ENCODE data around the gene LIMA1.
"Not testable (repeated sequence)": the region's sequence is repeated elsewhere in the genome, so short reads cannot be mapped to it uniquely, and the experiment has no call there.

LIMA1 gene

DNA sequence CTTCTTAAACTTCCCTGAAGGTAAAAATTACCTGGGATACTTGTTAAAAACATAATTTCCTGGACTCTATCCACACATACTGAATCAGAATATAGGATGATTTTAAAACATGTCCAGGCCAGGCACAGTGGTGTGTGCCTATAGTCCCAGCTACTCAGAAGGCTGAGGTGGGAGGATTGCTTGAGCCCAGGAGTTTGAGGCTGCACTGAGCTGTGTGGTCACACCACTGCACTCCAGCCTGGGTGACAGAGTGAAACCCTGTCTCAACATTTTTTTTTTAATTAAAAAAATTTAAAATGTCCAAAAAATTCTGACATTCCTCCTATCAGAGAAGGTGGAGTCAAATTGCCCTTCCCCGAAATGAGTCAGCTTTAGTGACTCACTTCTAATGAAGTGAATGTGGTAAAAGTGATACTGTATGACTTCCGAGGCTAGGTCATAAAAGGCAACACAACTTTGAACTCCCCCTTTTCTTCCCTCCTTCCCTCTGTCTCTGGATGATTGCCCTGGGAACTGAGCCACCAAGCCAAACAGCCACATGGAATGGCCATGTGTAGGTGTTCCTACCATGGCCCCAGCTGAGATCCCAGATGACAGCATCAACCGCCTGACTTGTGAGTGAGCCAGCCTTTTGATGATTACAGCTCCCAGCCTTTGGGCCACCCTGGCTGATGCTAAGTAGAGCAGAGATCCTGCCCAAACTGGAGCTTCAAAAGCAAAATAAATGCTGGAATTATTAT is 36.3 kb downstream of the LIMA1 start:
- peak; percentile 54 for DNase-seq

DNA sequence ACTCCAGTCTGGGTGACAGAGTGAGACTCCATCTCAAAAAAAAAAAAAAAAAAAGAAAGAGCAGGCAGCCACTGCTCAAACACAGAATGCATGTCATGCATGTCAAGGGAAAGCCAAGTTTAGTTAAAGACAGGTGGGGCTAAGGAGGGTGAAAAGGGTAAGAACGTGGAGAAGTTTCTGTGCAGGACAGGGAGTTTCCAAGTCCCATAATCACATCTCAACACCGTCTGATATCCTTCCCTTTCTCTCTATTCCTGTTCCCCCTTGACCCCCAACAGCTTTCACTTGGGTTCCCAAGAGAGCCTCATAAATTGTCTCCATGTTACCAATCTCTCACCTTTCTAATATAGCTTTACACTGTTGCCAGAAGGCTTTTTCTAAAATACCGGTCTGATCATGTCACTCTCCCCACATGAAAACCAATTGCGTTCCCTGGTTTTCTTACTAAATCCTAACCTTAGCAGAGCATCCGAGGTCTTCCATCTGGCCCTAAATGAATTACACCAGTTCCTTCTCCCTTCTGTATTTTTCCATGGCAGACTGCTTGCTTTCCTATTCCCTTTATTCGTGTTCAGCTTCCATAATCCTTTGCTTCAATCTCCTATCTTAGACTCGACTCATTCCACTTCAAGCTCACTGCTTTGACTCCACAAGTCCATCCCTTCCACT is 37.0 kb downstream of the LIMA1 start:
- no peak for DNase-seq

DNA sequence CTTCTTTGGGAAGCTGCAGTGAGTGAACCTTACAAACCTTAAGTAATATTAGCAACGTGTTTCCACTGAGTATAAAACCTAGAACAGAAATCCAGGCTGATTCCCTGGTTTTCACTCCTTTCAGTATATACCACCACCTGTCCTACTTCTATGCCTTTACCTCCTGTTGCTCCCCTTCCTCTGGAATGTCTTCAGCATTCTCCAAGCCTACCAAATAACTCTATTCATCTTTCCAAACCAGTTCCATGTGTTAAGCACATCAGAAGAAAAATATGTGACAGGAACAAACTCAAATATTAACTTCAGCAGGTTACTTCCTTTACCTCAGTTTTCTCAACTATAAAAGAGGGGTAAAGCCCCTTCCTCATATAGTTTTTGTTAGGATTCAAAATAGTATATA is 39.8 kb downstream of the LIMA1 start:
- DNase-seq, result no peak

DNA sequence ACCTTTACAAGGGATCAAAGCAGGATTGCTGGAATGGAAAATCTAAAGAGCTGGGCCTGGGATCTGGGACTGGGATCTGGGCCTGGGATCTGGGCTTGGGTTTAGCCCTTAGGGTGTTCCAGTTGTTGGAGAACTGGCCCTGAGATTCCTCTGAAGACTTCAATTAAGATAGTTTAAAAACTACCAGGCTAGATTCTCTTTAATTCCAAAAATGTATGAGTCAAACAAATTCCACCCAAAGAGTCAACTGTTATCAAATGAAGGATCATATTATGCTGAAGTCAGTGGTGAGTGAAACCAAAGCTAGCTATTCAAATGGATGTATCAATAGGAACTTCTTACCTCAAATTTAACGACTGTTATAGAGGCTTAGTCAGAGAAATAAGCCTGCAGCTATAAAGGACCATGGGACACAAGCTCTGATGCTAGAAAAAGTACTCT is 40.5 kb downstream of the LIMA1 start:
- DNase-seq, result no peak

DNA sequence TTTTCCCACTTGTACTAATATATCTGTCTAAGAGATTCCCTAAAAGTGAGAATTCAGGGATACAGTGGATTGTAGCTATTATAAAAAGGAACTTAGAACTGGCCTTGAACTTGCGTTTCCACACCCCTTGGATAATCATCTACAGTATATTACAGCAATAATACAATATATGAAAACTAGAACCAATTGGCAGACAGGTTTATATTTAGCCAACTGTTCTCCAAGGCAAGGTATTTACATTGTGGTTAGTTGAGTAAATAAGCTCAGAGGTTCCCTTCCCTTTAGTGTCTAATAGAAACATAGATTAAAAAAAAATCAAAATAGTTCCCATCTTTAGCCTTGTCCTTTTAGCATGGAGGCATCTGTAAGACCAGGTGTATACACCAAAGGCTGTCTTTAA is 42.1 kb downstream of the LIMA1 start:
- no peak for DNase-seq

DNA sequence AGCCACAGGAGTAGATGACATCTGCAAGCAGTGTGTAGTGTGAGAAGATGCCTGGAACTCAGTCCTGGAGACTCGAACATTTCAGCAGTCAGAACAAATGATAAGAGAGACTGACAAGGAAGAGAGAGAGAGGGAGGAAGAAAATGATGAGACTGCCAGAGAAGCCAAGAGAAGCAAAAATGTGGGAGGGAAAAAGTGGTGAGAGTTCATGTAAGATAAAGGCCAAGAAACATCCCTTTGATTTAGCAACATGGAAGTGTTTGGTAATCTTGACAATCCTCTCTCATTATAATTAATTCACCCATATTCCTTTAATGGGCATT is 42.6 kb downstream of the LIMA1 start:
- no peak for DNase-seq

DNA sequence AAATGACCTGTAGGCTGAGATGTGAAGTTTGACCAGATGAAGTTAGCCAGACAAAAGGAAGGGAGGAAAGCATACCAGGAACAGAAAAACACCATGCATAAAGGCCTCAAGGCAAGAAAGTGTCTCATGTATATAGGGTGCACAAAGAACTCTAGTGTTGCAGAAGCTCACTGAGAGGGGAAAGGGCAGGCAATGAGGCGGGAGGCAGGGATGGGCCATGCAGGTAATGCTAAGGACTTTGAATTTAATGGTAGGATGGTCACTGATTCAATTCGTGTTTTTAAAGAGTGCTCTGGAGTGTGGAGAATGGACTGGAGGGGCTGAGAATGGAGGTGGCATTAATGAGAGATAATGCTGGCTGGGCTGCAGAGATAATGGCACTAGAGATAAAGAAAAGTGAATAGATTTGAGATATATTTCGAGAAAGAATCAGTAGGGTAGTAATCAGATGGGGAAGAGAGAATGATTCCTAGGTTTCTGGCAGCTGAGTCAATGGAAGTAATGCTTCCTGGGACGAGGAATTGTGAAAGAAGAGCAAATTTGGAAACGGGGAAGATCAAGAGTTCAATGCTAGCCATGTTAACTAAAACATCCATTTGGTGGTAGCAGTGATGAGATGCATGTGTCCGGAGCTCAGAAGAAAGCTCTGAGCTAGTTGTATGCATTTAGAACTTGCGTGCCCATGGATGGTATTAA is 43.1 kb downstream of the LIMA1 start:
- no peak for DNase-seq

DNA sequence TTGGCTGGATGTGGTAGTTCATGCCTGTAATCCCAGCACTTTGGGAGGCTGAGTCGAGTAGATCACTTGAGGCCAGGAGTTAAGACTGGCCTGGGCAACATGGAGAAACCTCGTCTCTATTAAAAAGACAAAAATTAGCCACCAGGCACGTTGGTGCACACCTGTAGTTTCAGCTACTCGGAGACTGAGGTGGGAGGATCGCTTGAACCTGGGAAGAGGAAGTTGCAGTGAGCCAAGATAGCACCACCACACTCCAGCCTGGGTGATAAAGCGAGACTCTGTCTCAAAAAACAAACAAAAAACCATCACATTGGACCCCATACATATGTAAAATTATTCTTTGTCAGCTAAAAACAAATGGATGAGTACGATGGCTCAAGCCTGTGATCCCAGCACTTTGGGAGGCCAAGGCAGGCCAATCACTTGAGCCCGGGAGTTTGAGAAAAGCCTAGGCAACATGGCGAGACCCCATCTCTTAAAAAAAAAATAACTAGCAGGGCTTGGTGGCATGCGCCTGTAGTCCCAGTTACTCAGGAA is 43.9 kb downstream of the LIMA1 start:
- DNase-seq, result no peak

DNA sequence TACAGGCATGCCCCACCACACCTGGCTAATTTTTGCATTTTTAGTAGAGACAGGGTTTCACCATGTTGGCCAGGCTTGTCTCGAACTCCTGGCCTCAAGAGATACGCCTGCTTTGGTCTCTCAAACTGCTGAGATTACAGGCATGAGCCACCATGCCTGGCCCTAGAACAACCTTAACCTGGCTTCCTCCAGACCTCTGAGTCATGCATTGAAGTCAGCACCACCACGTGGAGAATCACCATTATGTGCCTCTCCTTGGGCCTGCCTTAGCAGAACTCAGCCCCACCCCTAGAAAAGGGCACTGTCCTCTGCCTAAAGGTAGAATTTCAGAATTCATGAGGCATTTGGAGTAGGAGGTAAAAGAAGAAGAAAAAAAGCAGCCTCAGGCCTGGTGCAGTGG is 49.0 kb downstream of the LIMA1 start:
- DNase-seq, result no peak

DNA sequence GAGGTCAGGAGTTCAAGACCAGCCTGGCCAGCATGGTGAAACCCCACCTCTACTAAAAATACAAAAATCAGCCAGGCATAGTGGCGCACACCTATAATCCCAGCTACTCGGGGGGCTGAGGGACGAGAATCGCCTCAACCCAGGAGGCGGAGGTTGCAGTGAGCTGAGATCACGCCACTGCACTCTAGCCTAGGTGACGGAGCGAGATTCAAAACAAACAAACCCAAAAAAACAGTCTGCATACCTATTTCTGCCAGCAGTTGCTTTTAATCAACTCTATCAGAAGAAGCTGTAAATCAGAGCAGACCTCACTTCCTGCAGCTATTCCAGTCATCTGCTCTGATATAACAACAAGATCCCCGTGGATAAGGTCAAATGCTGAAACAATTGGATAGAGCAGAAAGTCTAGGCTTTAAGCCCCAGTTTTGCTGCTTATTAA is 50.5 kb downstream of the LIMA1 start:
- no peak for DNase-seq

DNA sequence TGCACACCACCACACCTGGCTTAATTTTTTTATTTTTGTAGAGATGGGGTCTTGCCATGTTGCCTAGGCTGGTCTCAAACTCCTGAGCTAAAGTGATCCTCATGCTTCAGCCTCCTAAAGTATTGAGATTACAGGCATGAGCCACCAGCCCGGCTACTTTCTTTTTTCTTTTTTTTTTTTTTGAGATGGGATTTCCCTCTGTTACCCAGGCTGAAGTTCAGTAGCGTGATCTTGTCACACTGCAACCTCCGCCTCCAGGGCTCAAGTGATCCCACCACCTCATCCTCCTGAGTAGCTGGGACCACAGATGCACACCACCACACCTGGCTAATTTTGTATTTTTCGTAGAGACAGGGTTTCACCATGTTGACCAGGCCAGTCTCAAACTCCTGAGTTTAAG is 51.1 kb downstream of the LIMA1 start:
- no peak for DNase-seq

DNA sequence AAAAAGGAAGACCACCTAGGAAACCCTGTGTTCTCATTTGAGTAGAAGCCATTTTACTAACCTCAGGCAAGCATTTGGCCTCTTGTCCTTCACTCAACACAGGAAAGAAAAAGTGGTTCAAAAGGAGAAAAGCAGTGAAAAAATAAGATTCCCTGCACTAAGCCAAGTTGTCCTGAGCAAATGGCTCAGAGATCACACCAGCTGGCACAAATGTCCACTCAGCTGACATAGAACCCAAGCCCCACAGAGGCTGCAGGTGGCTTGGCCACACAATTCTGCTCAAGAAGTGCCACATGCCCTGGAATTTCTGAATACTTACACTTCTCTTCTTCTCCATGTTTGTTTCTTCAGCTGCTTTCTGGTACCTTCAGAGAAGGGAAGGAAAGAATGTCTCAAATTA is 52.0 kb downstream of the LIMA1 start:
- DNase-seq, result no peak

DNA sequence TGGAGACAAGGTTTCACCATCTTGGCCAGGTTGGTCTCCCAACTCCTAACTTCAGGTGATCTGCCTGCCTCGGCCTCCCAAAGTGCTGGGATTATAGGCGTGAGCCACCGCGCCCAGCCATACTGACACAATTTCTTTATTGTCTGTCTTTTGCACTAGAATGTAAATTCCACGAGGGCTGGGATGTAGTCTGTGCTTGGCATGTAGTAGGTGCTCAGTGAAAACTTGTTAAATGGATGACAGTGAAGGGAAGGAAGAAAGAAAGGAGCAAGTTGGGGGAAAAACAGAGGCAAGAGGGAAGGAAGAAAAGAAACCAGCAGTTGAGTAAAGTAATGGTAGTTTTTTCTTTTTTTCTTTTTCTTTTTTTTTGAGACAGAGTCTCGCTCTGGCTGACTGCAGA is 53.1 kb downstream of the LIMA1 start:
- DNase-seq, result no peak

DNA sequence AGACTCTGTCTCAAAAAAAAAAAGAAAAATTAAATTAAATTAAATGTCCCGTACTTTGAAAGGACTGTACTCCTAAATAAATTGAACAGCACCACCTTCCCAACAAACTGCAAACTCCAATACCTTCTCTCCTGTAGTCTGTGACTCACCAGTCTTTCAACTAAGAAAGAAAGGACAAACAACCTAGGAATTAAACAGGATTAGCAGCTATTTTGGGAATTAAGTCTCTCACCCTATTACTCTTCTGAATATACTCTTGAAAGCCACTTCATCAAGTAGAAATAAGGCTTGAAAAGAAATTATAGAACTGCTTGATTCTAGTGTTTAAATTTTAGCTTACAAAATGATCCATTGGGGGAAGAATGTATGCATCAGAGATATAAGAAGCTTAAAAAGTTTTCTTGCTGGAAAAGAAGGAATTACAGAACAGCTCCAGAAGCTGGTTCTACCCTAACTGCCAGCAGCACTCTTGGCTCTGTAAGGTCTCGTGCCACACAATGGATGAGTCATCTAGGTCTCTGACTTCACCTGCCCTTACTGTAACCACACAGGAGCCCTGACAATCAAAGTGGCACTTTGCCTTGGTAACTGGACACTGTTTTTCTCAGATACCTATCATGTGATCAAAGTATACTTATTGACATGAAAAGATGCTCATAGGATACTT is 59.2 kb downstream of the LIMA1 start:
- DNase-seq, result no peak

DNA sequence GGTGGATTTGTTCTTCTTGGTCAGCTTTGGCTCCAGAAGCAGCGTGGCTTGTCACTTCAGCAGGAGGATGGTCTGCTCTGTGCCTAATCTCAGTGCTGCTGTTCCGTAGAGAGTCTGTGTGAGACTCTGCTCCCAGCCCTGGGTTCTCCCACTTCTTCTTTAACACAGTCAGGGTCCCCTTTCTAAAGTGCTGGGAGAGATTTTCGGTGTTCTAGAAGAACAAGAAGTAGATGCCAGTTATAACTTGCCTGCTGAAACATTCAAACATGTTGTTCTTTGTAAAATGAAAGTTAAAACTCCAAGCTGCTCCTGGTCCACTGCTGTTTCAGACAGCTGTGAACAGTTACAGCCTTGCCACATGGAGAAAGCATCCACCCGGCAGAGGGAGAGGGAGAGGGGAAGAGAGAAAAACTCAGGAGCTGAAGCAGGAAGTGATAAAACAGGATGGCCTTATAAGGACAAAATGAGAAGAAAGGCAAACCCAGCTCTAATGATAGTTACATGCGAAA is 61.0 kb downstream of the LIMA1 start:
- DNase-seq, result peak; percentile 88

DNA sequence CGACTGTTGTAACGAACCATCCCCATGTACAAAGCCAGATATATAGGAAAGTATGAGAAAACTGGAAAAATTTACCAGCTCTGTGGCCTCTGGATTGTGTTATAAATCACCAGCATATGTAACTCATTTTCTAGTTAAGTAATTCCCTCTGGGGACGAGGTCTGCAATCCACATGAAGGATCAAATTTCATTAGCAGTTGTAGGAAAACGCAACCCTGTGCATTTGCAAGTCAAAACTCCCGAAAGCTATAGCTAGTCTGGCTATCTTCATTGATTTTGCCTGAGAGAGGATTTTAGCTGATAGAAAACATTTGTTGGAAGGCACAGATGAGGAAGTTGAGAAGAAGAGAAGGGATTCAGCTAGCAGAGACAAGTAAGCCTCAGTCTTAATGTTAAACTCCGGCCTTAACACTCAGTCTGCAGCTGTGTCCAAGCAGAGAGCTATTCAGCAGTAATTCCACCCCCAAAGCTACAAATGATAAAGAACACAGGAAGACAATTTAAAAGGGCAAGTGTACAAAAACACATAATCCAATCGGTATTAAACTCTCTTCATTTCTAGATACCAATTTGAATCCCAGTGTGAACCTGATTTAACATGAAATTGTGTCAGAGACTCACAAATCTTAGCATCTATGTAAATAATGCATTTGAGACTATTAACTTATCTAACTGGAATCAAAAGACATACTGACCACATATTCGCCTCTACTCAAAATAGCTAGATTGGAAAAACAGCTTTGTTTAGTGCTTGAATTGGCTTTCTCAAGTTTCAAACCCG is 61.9 kb downstream of the LIMA1 start:
- DNase-seq, result peak; percentile 62

DNA sequence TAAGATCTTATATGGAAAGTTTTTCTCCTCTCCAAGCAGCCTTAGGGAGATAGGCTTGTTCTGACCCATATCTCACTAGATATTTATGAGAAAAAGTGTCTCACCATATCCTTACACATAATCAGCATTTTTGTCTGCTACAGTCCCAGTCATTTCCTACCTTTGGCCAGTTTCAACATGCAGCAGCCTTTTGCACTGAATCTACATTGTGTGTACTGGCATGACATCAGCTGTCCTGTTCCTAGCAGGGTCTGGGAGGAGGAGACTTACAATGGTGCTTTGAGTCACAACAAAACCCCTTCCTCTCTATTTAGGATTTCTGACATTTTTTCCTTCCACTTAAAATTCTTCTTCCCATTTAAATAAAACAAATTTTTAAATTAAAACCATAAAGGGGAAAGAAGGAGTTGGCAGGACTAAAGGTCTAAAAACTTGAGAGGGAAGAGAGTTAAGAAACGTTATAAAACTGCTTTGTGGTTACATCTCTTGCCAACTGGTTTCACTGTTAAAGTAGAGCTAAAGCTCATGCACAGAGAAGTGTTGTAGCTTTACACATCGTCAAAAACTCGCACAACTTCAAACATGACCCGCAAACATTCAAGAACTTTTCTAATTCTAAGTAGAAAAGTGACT is 62.8 kb downstream of the LIMA1 start:
- DNase-seq, result peak; percentile 48

DNA sequence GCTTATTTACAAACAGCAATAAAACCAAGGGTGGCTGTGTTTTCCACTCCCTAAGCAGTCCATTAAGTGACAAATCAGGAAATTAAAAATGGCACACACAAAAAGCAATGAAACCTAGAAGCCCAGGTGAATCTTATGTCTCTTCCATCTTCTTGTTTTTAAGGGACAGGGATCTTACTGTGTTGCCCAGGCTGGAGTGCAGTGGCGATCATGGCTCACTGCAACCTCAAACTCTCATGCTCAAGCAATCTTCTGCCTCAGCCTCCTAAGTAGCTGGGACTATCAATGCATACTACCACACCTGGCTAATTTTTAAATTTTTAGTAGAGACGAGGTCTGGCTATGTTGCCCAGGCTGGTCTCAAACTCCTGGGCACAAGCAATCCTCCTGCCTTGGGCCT is 63.8 kb downstream of the LIMA1 start:
- no peak for DNase-seq

DNA sequence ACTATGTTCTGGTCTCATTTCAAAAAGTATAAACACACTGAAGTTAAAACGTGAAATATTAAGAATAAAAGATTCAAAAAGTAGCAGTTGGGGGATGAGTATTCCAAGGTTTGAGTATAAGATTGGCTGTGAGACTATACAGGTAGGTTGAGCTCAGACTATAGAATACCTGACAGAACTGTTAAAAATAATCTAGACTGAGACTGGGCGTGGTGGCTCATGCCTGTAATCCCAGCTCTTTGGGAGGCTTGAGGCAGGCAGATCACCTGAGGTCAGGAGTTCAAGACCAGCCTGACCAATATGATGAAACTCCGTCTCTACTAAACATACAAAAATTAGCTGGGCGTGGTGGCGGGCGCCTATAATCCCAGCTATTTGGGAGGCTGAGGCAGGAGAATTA is 64.3 kb downstream of the LIMA1 start:
- DNase-seq, result not testable (repeated sequence)

DNA sequence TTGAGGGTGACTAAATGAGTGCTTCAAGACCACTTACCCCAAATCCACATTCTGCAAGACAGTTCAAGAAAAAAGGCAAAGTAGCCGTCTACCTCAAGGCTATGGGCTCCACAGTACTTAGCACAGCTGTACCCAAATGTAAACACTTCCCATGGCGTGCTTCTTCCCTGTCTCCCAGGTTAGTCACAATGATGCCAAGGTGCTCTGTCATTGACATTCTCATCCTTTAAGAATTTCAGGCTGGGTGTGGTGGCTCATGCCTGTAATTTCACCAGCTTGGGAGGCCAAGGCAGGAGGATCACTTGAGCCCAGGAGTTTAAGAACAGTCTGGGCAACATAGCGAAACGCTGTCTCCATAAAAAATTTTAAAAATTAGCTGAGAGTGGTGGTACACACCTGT is 64.9 kb downstream of the LIMA1 start:
- DNase-seq, result no peak

DNA sequence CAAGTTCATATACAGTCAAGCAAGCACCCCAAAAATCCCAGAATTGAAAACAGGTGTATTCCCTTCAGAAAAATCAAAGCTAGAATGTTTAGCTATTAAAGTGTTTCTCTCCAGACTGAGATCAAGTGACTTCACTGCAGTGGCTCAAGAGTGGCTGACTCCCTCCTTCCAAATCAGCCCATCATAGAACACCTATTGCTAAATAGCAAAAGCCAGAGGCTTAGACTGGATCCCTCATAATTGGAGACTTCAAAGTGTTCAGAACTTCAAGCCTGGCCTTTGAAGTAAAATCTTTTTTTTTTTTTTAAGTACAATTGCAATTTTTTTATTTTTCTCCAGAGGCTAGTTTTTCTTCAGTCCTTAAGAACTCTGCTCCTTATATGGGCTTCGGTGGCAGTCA is 66.1 kb downstream of the LIMA1 start:
- DNase-seq, result no peak

DNA sequence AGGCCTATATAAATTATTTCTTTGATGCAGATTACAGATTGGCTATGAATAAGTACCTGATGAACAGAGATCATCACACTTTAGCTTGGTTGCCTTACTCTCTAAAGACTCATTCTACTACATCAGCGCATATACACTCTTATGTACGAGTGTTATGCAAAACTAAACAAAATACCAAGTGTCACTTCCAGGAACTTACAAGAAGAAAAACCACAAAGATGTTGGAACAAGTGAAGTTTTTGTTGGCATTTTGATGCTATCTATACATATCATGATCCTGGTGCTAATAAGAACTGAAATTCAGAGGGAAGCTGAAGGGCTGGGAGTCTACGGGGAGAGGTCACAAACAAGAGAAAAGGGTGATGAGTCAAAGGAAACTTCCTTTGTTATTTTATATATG is 68.3 kb downstream of the LIMA1 start:
- DNase-seq, result no peak
